Psoas muscle (tissue), 8 donors: Measurements from ENCODE around the gene PSAT1. TPM values are rescaled to one million over a fixed set of nuclear protein-coding genes. Genes with fewer than 3 reads are reported as not detected.

Experiments
- ATAC-seq, 4 donors: fragments of 200-7000 bp; cut with Tn5 transposase; one replicate each; pipeline ENCODE4 v1.9.1; 2020; ENCODE audit warnings: moderate library complexity in 3 of 4, mild to moderate bottlenecking in 2 of 4
- DNase-seq, 2 donors: peaks; one replicate each; pipeline ENCODE4 v3.0.0-alpha.2; 2020
- H3K27ac ChIP-seq: fragments of 200-600 bp; one replicate; pipeline ENCODE4 v1.8.0; 2022
- H3K27me3 ChIP-seq, 3 donors: fragments of 200-600 bp in 1 of 3; one replicate each; pipeline versions ENCODE4 v1.6.1 to v1.8.0; 2013 to 2022; ENCODE audit warnings: low read length in 2 of 3, mild to moderate bottlenecking in 2 of 3, moderate library complexity in 1 of 3; ENCODE audit not compliant: insufficient read depth in 3 of 3
- H3K36me3 ChIP-seq, 2 donors: fragments of 200-600 bp in 1 of 2; one replicate each; pipeline versions ENCODE4 v1.6.1 to v1.8.0; 2013 to 2022; ENCODE audit warnings: low read depth in 1 of 2, mild to moderate bottlenecking in 1 of 2, moderate library complexity in 1 of 2; ENCODE audit not compliant: insufficient read depth in 1 of 2
- H3K4me1 ChIP-seq: fragments of 200-600 bp; one replicate; pipeline ENCODE4 v1.8.0; 2022
- H3K4me3 ChIP-seq: fragments of 200-600 bp; one replicate; pipeline ENCODE4 v1.8.0; 2022; ENCODE audit warnings: mild to moderate bottlenecking
- H3K9me3 ChIP-seq: fragments of 200-600 bp; one replicate; pipeline ENCODE4 v1.8.0; 2022
- CTCF ChIP-seq: fragments of 200-600 bp; IDR thresholded peaks from one replicate; pipeline ENCODE4 v1.8.0; 2022; ENCODE audit warnings: antibody characterized with exemption
- WGBS, 3 donors: extraction: QIAGEN DNeasy Blood & Tissue Kit; methylation state at CpG; one replicate each; pipeline versions ENCODE4 v1.1.6 to v1.1.7; 2013; 5-methylcytosine and 5-hydroxymethylcytosine counted together
- intact Hi-C, 2 donors: fragments of 100-400 bp; cut with DNase I; formaldehyde crosslinking; loops; one replicate each; pipeline versions ENCODE4 v1.11.0 to v1.14.2; 2022
- polyA plus RNA-seq, 3 donors: library from polyadenylated mRNA; stranded (reverse); fragments of 200-250 nt; gene quantifications; one replicate each; pipeline ENCODE4 v1.2.3, GENCODE V29; 2013
- total RNA-seq, 4 donors: library from RNA; stranded (reverse); fragmentation: NEBNext Ultra II Directional in 2 of 4; extraction: Animal tissue kit (Norgen Biotek cat#: 25700) in 2 of 4; gene quantifications; one replicate each; pipeline versions ENCODE4 v1.2.1 to v1.2.4, GENCODE V29; 2021 to 2023
- donor health status: healthy with polysubstance abuse.
- donor health status: DM: no; HTN: no; CAD: no; lungs with moderate emphysema.
- donor health status: Bipolar disorder and iron deficiency.
- donor health status: healthy.
- donor health status: DM: yes; HTN: yes; CAD: no.
- donor health status: DM: no; HTN: no; CAD: no.
- donor health status: DM: no; HTN: no; CAD: no.
- donor health status: DM: yes; HTN: yes; CAD: no.

Gene PSAT1
- total and polyA plus RNA-seq, 7 donors = 0.15 to 2.0 (median 0.53) TPM

GRCh38 chr9:78309066-78309465 is 12.1 kb downstream of the PSAT1 start:
- intact Hi-C loops = no loop called here

GRCh38 chr9:78311075-78311474 is 14.2 kb downstream of the PSAT1 start:
- H3K27ac ChIP-seq = no peak overlapping the region
- no peaks in the 10 kb centered on the region for H3K36me3 ChIP-seq
- H3K9me3 ChIP-seq = no peaks in the 10 kb centered on the region
- WGBS, 3 donors = 96 to 99% (median 96%) methylated on average over 5 of the region's 5 CpGs
- H3K4me1 ChIP-seq = no peaks in the 10 kb centered on the region
- no peaks in the 10 kb centered on the region for H3K27me3 ChIP-seq
- TF ChIP-seq CTCF = no peak
- intact Hi-C loops = no loop called here
- DNase-seq = no peak
- no peak overlapping the region for H3K4me3 ChIP-seq
- no peak for ATAC-seq

More at GRCh38 chr9:78309066-78309465, 12.1 kb downstream of the PSAT1 start:
- H3K4me3 ChIP-seq = no peak overlapping the region
- no peaks in the 10 kb centered on the region for H3K4me1 ChIP-seq
- no peak for TF ChIP-seq CTCF
- no peaks in the 10 kb centered on the region for H3K9me3 ChIP-seq
- 66 to 93% (median 86%) methylated on average over 6 of the region's 6 CpGs for WGBS, 3 donors
- H3K27me3 ChIP-seq = no peaks in the 10 kb centered on the region
- H3K27ac ChIP-seq = no peak overlapping the region
- H3K36me3 ChIP-seq = no peaks in the 10 kb centered on the region
- no peak for DNase-seq
- ATAC-seq = no peak

- Histone ChIP-seq H3K9me3 (no peaks in the 10 kb centered on the region), H3K27me3 (no peaks in the 10 kb centered on the region), H3K4me1 (no peaks in the 10 kb centered on the region), H3K36me3 (no peaks in the 10 kb centered on the region), H3K4me3 (no peak overlapping the region), H3K27ac (no peak overlapping the region)
- WGBS, 3 donors = 50 to 81% (median 72%) methylated on average over 9 of the region's 9 CpGs
- intact Hi-C loops = no loop called here
- DNase-seq (no peak), ATAC-seq (no peak)
- no peak for TF ChIP-seq CTCF
Observed at GRCh38 chr9:78311886-78312524, 15.1 kb downstream of the PSAT1 start.

- H3K36me3 ChIP-seq = no peaks in the 10 kb centered on the region
- no peaks in the 10 kb centered on the region for H3K9me3 ChIP-seq
- no peak for DNase-seq
- H3K4me1 ChIP-seq = no peaks in the 10 kb centered on the region
- H3K4me3 ChIP-seq = no peak overlapping the region
- intact Hi-C loops = no loop called here
- no peak for ATAC-seq
- no peaks in the 10 kb centered on the region for H3K27me3 ChIP-seq
- TF ChIP-seq CTCF = no peak
- H3K27ac ChIP-seq = no peak overlapping the region
- 83 to 88% (median 88%) methylated on average over 5 of the region's 5 CpGs for WGBS, 3 donors
Observed at GRCh38 chr9:78314550-78314949, 17.6 kb downstream of the PSAT1 start.
